GM03348 (cell line): ENCODE data around the gene BBS12.
A peak's percentile ranks its signal among the peaks of the same experiment; 100 is the strongest.

Experiments
- DNase-seq: peaks from one replicate; pipeline ENCODE4 v3.0.0; 2012; ENCODE audit warnings: low spot score

BBS12 gene

DNA sequence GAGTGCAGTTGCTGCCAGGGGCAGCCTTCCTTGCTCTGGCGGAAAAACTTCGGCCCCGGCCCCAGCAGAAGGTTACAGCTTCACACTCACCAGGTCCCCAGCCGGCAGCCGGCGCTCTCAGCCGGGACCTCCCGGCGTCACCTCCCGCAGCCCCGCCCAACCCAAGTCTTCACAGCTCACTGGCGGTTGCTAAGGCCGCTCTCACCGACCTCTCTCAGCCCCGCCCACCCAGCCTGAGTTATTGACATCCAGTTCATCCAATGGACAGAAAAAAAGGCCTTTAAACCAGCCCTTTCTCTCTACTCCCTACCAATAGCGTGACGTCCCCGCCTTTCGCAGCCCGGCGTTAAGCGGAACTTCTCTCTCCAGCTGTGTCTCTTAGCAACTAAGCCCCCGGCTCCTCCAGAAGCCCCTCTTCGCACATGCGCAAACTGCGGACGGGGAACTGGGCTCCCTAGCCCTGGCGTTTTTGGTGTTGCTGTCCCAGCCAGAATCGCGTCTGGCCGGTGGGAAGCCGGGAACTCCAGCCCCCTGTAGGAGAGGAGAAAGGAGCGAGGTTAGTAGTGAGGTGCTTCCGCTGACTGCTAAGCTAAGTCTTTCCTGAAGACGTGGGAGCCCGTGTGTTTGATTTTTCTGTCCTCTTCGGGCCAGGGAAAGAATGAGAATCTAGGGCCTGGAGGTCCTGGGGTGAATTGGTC lies at the start of gene BBS12:
TSS of gene BBS12 (plus strand) at position 376 of the 698 bp plus-strand sequence. CDS start 9,189 bp downstream, outside the sequence.
- DNase-seq, result peak; percentile 98

DNA sequence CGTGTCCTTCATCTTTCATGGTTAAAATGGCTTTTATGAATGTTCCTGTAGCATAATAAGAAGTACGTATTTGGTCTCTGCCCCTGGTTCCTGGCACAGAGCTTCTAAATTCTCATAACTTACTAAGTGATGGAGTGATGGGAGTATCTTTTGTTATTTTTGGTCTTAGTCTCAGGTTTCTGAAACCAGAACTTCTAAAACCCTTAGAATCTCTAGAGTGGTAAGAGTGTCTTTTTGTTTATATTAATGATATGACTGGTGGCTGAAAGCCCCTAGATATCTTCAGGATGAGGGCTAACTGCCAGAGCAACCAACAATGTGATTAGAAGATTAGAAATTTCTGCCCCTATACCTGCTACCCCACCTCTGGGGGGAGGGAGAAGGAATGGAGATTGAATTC lies 45.8 kb upstream of the BBS12 start:
- DNase-seq, result no peak

DNA sequence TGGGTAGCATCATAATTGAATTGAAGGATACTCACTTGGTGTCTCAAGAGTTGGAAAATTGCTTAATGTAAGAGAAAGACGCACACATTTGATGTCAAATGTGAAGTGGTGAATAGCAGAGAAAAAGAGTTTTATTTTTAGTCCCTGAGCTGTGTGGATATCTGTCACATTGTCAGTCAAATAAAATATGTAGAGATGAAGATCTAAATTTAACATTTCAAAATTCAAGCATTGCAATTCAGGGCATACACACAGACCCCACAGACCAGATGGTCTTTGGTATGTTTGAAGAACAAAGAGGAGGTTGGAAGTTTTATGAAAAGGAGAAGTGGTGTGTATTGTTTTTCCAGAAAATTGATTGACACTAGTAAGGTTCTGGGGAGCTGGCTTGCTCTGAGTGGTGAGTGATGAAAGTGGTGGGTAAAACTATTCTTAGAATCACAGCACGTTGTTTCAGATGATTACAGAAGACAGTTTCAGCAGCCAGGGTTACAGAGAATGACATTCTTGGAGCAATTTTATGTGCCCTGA lies 44.9 kb upstream of the BBS12 start:
- DNase-seq, result no peak

DNA sequence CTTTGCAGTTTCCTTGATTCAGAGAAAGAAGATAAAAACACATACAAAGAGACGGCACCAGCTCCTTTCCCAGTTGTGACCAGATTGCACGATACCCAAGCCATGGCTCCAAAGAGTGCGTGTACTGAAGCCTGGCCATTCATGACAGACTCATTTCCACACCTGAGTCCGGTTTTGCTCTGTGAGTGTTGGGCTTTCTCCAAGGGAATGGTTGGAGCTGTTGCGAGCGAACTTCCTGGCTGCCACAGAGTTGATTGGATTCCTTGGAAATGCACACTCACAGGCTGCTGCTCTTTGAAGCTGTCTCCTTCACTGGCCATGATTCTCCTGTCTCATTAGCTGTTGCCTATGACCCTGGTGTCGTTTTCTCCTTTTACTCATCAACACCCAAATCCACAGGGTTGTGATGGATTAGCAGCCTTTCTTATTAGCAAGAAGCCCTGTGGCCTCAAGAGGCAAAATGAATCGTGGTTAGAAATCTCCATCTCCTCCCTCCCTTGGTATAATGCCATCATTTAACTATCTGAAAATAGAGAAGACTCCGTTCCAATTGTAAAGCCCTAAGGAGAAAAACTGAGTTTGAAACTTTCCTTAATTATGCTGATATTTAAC lies 43.9 kb upstream of the BBS12 start:
- DNase-seq, result no peak

DNA sequence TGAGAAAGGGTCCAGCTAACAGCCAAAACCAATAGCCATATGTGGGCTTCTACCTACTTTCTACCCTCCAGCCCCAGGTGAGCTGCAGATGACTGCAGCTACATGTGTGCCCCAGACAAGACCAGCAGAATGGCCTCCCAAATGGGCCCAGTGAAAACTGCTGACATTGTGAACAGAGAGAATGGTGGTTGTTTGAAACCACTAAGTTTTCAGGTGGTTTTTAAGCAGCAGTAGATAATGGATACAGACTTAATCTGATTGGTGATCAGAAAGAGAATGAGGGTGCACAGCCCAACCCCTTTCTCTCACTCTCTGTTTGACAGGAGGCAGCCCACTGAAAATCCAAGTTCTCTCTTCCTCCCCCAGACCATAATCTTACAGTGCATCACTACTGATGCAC lies 42.5 kb upstream of the BBS12 start:
- no peak for DNase-seq

DNA sequence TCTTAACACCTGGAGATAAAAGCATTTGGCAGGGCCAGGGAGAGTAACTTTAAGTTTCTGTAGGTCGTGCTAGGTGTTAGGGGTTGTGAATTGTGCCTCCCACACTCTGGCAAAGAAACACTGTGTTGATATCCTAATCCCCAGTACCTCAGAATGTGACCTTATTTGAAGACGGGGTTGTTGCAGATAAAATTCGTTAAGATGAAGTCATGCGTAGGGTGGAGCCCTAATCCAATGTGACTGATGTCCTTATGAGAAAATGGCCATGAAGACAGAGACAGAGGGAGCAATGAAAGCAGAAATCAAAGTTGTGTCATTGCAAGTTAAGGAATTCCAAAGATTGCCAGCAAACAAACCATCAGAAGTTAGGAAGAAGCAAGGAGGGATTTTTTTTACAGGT lies 40.5 kb upstream of the BBS12 start:
- no peak for DNase-seq

DNA sequence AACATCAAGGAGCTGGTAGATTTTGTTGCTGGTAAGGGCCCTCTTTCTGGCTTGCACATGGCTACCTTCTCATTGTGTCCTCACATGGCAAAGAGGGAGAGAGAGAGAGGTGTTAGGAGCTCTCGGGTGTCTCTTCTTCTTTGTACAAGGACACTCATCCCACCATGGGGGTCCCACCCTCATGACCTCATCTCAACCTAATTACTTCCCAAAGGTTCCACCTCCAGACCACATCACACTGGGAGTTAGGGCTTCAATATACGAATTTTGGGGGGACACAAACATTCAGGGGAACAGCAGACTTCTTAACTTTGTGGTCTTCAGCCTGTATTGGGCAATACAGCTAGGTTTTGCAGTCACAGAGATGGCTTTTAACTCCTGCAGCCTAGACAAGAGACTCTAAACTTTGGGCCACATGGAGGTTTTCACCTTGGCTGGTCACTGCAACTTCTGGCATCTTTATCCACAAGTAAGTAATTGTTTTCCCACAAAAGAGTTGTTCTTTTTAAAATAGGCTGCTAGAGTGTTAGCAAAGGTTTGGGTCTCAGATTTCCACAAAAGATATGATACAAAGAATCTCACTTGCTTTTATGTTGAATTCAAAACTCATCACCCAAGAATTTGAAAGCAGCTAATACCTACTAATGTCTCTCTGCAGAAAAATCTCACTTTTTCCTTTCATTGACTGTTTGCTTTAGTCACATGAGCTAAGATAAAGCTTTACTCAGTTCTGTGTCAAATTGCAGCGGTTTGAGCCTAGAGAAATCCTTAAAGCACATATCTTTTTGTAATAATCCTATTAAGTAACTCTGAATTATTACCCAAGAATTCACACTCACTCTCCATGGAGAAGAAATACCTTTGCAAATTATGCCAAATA lies 39.6 kb upstream of the BBS12 start:
- no peak for DNase-seq

DNA sequence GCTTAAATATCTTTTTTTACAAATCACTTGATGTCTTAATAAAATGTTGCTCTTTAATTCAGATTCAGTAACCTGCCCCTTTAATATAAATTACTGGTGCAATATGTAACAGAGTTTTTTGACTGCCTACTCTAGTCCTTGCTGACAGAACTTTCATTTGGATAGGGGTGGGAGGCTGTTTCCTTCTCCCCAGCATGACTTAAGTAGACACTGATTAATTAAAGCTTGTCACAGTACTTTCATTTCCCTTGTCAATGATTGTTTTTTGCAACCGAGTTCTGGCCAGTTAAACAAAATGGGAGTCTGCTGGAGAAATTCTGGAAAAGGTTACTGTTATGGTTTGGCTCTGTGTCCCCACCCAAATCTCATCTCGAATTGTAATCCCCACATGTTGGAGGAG lies 37.3 kb upstream of the BBS12 start:
- no peak for DNase-seq

DNA sequence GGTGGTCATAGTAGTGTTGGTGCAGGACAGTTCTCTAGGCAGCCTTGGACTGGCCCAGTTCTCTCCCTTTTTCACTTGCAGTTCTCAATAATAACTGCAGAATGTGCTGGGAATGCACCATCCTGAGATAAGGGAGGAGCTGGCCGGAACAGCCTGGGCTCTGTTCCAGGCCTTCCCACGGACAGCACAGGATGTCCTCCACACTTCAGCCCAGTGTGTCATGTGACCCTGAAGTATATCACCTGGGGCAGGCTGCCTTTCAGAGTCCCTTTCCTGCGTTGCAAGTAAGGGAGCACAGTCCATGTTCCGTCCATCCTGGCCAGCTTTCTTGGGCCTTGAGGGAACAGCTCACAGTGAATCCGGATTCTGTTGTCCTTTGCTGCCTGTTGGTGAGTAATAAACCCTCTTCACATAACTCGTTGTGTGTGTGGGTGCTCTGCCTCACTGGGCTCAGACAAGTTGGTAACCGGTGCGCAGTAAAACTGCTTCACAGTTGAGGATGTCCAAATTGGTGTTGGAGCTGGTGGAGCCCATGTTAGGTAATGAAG lies 32.3 kb upstream of the BBS12 start:
- no peak for DNase-seq

DNA sequence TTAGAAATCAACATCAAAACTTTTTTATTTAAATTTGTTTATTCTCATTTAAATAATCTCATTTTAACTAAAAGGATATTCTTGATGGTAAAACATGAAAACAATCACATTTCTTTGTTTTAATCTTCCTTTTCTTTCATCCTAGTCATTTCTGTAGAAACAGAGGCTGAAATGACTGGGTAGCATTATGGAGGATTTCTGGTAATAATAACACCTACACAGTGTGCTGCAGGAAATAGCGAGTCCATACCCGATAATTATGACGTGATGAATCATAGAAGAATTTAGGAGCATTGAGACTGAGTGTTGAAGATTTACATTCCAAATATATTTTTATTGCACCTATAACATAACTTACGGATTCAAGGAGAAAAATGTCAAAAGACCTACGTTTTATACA lies 31.4 kb upstream of the BBS12 start:
- no peak for DNase-seq

DNA sequence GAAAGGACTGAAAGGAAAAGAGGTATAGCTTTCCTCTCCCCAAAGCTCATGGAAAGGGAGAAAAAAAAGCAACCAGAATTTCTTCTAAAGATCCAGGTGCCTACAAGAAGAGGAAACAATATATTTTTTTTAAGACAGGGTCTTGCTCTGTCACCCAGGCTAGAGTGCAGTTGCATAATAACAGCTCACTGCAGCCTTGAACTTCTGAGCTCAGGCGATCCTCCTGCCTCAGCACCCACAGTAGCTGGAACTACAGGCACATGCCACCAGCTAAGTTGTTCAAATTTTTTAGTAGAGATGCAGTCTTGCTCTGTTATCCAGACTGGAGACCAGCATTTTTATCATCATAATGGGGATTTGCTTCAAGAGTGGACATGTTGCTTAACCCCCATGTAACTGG lies 30.5 kb upstream of the BBS12 start:
- DNase-seq, result no peak

DNA sequence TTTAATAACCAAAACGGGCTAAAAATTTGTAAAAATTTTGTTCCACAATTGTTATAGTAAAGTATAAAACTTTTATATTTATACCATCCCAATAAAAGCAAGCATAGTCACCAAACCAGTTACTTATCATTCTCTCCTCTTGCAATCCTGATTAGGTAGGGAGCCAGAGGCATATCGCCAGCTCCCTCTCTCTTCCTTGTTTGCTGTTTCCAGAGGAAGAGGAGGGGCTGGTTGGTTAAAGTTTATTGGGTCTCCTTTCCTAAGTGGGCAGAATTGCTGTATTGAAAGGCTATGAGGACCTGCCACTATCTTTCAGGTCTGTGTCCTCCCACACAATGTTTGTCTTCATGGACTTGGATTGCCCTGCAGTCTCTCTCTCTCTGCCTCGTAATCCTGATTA lies 29.6 kb upstream of the BBS12 start:
- no peak for DNase-seq

DNA sequence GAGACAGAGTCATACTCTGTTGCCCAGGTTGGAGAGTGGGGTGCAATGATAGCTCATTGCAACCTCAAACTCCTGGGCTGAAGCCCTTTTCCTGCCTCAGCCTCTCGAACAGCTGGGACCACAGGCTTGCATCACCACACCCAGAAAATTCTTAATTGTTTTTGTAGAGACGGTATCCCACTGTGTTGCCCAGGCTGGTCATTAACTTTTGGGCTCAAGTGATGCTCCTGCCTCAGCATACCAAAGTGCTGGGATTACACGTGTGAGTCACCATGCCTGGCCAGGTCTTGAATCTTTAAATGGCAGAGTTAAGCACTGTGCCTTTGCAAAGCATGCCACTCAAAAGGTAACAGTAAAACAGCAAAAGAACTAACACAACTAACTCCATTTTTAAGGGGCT lies 28.6 kb upstream of the BBS12 start:
- no peak for DNase-seq

DNA sequence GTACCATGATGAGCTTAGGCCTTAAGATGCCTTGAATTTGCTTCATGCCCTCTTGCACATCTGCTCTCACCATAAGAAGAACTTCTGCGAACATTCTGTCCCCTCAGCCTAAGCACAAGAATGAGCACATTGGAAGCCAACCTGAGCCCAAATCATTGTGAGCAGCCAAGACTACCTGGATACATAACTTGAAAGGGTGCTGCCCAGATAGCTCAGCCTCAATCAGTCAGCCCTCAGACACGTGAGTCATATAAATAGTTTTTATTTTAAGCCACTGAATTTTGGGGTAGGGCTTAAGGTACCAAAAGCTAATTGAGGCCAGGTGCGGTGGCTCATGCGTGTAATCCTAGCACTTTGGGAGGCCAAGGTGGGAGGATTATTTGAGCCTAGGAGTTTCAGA lies 27.5 kb upstream of the BBS12 start:
- no peak for DNase-seq

DNA sequence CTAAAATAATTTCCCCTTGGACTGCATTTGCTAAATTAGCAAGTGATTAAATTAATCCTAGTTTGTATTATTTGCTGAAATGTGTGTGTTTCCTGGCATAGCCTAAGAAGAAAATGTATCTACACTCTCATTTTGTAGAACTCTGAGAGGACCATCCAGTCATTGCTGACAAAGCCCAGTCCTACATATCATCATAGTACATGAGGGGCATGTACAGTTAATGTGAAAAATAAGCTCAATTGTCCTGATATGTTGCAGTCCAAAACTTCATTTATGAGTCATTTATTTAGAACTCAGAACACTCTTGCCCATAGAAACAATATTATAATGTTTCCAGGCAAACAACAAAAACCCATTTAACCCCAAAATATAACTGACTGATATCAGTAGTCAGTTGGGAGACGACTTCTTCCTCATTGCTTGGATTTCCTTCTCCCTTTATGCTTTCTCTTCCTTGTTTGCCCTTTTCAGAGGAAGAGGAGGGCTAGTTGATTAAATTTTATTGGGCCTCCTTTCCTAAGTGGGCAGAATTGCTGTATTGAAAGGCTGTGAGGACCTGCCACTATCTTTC lies 26.9 kb upstream of the BBS12 start:
- no peak for DNase-seq

DNA sequence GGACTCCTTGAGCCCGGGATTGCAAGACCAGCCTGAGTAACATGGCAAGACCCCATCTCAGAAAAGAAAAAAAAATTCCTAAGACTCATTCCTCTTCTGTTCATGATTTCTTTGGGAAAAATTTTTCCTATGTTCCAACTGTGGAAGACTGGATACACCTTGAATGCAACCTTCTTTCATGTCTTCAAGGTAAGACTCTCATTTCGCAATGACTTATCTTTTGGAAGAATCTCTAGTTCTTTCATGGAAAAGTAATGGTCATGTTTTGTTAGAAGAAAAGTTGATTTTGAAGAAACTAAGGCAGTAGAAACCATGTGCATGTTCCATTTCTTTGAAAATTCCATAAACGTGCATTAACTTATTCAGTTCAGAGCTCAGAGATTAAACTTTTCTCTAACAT lies 26.0 kb upstream of the BBS12 start:
- DNase-seq, result no peak

DNA sequence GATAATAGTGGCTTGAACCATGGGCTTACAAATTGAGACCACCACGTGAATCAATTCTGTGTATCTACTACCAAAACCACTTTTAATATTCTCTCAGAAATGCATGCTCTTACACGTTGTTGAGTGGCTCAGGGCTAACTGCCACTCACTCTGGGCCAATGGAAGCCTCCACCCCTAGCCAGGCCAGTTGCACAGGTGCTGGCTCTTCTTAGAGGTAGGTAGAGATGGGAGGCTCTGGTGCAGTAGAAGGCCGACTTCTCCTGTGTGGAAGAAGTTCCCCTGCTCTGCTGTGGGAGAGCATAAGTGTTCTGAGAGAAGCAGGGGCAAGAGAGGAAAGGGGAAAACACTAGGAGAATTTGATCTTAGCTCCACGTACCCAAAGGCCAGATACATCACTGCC lies 25.0 kb upstream of the BBS12 start:
- no peak for DNase-seq

DNA sequence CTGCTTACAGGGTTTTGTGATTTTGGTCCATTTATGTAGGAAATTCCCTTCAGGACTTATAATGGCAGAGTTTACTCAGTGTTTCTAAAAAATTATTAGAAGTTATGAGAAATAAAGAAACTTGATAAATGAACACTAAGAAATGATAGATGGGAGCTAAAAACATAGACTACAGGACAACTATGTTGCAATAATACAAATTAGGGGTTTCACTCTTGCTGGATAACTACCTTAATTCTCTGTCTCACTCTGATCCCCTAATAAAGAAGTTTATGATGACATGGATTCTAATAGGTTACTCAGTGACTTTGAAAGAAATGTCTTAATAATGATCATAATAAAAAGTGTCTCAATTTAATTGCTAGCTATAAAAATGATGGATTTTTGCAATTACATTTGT lies 23.3 kb upstream of the BBS12 start:
- no peak for DNase-seq

DNA sequence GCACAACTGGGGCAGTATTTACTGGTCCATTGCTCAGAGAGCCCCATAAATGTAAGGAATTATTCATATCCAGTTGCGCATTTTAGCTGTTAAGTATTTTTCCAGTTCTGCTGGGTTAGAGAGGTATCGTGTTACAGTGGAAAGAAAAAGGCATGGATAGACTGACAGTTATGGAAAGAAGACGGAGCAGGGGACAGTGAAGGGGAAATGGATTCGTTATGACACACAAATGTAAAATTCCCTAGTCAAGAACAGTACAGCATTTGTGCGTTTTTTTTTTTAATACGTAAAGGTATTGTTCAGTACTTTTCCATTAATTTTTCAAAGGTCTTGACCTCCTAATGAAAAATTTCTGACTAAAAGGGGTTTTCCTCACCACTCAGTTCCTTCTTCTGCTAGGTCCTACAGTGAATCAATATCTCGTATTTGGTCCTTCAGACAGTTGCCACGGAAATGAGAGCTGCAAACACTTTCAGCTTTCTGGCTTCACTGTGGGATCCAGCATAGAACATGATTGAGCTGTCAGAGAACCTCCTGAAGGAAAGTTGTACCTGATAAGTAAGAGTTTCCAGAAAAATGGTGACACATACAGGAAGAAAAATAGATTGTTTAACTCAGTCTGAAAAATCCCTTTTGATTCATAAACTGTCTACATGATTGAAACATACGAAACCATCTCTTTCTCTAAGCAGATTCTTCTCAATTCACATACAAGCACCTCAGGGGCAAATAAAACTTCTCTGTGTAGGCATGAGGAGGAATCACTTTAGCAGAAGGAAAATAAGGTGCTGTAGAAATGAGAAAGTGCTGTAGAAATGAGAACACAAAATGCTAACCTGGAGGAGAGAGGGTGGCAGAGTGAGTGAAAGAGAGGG lies 21.8 kb upstream of the BBS12 start:
- no peak for DNase-seq

DNA sequence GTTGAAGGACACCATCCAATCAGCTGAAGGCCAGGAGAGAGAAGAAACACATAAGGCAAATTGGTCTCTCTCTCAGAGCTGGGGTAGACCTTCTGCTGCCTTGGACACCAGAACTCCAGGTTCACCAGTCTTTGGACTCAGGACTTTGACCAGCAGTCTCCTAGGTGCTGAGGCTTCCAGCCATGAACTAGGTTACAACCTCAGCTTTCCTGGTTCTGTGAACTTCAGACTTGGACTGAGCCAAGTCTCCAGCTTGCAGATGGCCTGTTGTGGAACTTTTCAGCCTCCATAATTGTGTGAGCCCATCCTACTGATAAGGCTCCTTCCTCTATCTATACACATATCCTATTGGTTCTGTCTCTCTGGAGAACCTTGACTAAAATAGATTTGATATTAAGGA lies 20.6 kb upstream of the BBS12 start:
- no peak for DNase-seq

DNA sequence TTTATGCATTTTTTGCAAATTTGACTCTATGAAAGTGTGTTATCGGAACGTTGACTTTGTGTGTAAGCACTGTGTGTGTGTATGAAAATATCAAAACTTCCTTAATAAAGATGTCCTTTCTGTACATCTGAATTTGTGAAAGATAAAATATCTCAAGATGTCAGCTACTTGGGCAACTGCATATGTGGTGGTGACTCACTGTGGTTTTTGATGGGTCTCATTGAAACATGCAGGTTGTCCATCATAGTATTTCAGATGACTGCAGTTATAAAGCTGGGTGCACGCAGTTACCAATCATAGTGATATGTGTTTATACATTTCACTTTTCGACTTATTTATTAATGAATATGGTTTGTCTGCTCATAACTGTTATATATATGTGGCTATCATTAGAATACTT lies 19.7 kb upstream of the BBS12 start:
- DNase-seq, result no peak
